BJ (cell line): ENCODE results near the gene ATP10A. TPM values are rescaled to one million over a fixed set of nuclear protein-coding genes. Genes with fewer than 3 reads are reported as not detected.

ENCODE experiments used
- CTCF ChIA-PET: fragments of 350-600 bp; formaldehyde crosslinking; extraction: SDS; loops from one replicate; lab custom pipeline; 2021; ENCODE audit warnings: antibody characterized with exemption, inconsistent platforms; lab: Yijun Ruan, JAX
- POLR2A ChIA-PET: fragments of 300-600 bp; sonication (Branson Sonifier 250); formaldehyde crosslinking; extraction: SDS; loops from one replicate; lab custom pipeline; 2021; ENCODE audit warnings: antibody characterized with exemption; lab: Charles Lee
- DNase-seq: peaks from one replicate; pipeline ENCODE4 v3.0.0-alpha.2; 2011; ENCODE audit warnings: low read depth
- H3K27me3 ChIP-seq: 2 replicates; pipeline ENCODE4 v1.6.0; 2011; ENCODE audit warnings: low read length; ENCODE audit not compliant: control insufficient read depth, insufficient read depth
- H3K36me3 ChIP-seq: 2 replicates; pipeline ENCODE4 v1.5.1; 2011; ENCODE audit warnings: low read length; ENCODE audit not compliant: control insufficient read depth, insufficient read depth
- H3K4me3 ChIP-seq: 2 replicates; pipeline ENCODE4 v1.5.1; 2011; ENCODE audit warnings: low read depth, mild to moderate bottlenecking, control low read depth, low read length
- polyA plus RNA-seq: library from polyadenylated mRNA; depleted of rRNA; stranded (reverse); fragments of >200 nt; gene quantifications from 2 replicates; pipeline ENCODE4 v1.2.3, GENCODE V29; 2011
- TF ChIP-seq, protein P1 (sequence below): IDR thresholded peaks from 2 replicates; pipeline ENCODE4 v1.5.1; 2011; ENCODE audit warnings: low read depth, mild to moderate bottlenecking, control low read depth, inconsistent platforms, low read length, moderate library complexity; ENCODE audit not compliant: insufficient read depth

The ATP10A gene
- polyA plus RNA-seq, 1 experiment: 28.0 TPM

DNA sequence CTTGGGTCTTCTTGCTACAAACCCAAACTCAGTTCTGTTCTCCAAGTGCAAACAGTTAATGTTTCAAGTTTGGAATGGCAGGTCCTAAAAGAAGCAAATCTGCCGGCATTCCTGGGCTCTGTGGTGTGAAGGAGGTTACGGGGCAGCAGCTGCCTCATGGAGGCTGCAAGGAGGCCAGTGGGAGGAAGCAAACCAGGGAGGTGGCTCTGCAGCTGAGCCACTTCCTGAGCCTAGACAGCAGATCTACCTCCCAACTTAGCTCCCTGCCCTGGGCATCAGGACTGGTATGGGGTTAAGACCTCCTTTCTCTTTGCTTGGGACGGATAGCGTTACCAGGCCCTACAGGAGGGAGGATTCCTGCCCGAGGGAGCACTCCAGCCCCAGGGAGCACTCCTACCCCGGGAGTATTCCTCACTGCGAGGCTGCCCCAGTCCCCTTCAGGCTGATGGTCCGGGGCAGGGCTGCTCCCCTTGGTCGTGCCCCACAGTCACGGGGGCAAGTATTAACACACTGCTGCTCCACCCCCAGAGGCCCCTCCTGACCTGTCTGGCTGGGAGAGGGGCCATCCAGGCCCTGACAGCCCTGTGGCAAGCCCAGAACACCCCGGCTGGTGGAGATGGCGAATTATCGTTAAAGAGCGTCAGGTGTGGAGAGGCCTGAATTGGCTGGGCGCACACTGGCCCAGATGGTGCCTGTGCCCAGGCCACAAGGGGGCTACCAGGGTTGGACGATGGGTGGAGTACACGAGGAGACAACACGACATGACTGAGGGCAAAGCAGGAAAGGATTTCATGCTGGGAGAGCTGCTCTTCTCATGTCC is 129.9 kb downstream of the ATP10A start:
- Histone ChIP-seq H3K4me3 (no peak overlapping the region), H3K36me3 (peaks cover 5% of the 10 kb centered on the region), H3K27me3 (no peaks in the 10 kb centered on the region)
- DNase-seq: no peak
- TF ChIP-seq, protein P1, sequence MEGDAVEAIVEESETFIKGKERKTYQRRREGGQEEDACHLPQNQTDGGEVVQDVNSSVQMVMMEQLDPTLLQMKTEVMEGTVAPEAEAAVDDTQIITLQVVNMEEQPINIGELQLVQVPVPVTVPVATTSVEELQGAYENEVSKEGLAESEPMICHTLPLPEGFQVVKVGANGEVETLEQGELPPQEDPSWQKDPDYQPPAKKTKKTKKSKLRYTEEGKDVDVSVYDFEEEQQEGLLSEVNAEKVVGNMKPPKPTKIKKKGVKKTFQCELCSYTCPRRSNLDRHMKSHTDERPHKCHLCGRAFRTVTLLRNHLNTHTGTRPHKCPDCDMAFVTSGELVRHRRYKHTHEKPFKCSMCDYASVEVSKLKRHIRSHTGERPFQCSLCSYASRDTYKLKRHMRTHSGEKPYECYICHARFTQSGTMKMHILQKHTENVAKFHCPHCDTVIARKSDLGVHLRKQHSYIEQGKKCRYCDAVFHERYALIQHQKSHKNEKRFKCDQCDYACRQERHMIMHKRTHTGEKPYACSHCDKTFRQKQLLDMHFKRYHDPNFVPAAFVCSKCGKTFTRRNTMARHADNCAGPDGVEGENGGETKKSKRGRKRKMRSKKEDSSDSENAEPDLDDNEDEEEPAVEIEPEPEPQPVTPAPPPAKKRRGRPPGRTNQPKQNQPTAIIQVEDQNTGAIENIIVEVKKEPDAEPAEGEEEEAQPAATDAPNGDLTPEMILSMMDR: no peak
- ChIA-PET POLR2A (no interaction called here), CTCF (no interaction called here)

DNA sequence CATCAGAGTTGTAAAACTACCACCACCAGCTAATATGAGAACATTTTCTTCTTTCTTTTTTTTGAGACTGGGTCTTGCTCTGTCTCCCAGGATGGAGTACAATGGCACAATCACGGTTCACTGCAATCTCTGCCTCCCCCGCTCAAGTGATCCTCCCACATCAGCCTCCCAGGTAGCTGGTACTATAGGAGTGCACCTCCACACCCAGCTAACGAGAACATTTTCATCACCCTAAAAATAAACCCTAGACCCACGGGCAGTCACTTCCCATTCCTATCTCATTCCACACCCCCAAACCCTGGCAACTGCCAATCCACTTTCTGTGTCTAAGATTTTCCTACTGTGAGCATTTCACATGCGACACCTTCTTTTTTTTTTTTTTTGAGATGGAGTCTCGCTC is 130.9 kb downstream of the ATP10A start:
- ChIA-PET CTCF (interaction anchor here (0.6 kb wide), 1 partner anchor 51 kb away, joined by 4 read pairs; no protein-coding TSS in a partner anchor), POLR2A (no interaction called here)
- H3K27me3 ChIP-seq: no peaks in the 10 kb centered on the region
- no peak overlapping the region for H3K4me3 ChIP-seq
- H3K36me3 ChIP-seq: peaks cover 5% of the 10 kb centered on the region
- TF ChIP-seq, protein P1: no peak
- DNase-seq: no peak

DNA sequence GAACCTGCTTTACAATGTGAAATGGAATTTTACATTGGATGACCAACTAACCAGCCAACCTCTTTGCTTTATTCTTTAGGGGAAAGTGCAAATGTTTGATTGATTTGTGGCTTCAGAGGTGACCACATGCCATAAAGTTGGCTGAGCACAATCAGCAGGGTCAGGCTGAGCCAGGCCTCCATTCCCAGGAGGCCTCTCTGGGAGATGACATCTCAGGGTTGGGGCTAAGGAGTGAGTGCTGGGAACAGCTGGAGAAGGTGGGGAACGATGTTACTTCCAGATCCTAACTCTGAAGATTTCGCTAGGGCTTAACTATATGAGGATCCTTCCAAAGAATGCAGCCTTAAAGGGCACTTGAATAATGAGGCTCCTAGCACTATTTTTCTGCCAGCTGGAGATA is 131.7 kb downstream of the ATP10A start:
- TF ChIP-seq, protein P1: no peak
- Histone ChIP-seq H3K27me3 (no peaks in the 10 kb centered on the region), H3K4me3 (no peak overlapping the region), H3K36me3 (peaks cover 5% of the 10 kb centered on the region)
- ChIA-PET POLR2A (no interaction called here), CTCF (no interaction called here)
- DNase-seq: no peak

DNA sequence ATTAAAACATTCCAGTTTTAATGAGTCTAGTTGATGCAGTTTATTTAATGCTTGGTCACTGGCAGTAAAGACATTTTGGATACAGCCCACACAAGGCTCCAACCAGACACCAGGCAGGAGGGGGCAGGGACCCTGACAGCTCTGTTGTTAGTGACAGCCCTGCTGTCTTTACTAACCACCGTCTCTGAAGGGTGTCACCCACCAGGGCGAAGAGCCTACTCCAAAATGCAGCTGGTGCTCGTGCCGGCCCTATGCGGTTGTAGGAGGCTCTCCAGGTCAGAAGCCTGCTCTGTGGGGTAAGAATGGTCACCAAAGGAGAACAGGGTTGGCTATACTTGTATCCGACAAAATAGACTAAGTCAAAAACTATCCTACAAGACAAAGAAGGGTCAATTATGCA is 132.2 kb downstream of the ATP10A start:
- Histone ChIP-seq H3K27me3 (no peaks in the 10 kb centered on the region), H3K36me3 (peaks cover 5% of the 10 kb centered on the region), H3K4me3 (no peak overlapping the region)
- TF ChIP-seq, protein P1: no peak
- DNase-seq: no peak
- ChIA-PET POLR2A (no interaction called here), CTCF (no interaction called here)

DNA sequence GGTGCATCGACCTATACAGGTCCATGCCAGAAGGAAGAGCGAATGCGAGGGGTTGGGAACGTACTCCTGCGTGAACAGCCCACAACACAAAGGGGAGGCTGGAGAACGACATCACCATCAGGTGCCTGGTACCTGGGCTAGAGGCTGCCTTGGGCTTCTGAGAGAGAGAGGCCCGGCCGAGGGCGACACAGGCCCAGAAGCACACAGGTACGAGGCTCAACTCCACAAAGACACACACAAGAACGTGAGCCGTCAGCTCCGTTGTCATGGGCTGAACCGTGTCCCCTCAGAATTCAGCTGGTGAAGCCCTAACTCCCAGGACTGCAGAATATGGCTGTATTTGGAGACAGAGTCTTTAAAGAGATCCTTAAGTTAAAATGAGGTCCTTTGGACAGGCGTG is 134.3 kb downstream of the ATP10A start:
- CTCF ChIA-PET: no interaction called here

More for the DNA sequence above, 134.3 kb downstream of the ATP10A start:
- peaks cover 8% of the 10 kb centered on the region for H3K36me3 ChIP-seq
- TF ChIP-seq, protein P1: no peak
- no peak for DNase-seq
- POLR2A ChIA-PET: no interaction called here
- H3K4me3 ChIP-seq: no peak overlapping the region
- no peaks in the 10 kb centered on the region for H3K27me3 ChIP-seq
